GM18873 (cell line): ENCODE data around the gene LTF.
A peak's percentile ranks its signal among the peaks of the same experiment; 100 is the strongest.
"Not testable (repeated sequence)": the region's sequence is repeated elsewhere in the genome, so short reads cannot be mapped to it uniquely, and the experiment has no call there.

Source experiments
- ATAC-seq: cut with Tn5 transposase; IDR thresholded peaks from one replicate; pipeline ENCODE4 v1.9.1; 2021; ENCODE audit warnings: mild to moderate bottlenecking, moderate library complexity, moderate number of reproducible peaks; ENCODE audit not compliant: unreplicated experiment, low FRiP score

LTF gene

DNA sequence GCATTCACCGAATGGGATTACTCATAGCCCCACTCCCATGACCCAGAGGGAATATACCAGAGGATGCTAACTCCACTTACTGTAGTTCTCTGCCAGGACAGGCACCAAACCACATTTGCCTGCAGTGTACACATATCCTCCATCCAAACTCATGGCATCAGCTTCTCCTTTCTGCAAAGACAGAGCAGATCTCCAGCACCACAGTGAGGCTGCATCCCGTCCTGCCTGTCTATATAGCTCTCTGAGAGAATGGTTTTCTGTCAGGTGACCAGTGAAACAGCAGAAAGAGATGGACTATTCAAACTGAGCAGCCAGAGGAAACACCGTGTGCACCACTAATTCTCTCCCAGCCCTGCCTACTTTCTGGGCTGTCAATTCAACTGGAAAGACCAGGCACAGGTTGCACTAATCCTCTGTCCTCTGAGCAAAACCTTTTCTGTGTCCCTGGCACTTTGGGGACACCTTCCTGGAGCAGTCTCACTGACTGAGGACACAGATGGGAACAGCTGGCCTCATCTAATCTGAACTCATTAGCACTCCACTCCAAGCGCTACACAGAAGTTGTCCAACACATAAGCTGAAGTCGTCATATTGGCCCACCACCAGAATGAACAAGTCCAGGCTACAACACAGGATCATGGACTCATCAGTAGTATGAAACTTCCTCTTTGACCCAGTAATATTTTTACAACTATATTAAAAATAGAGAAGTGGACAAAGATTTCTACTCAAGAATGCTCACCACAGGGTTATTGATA is 17.3 kb downstream of the LTF start:
- ATAC-seq, result no peak

GRCh38 chr3:46442576-46443530 is 21.9 kb downstream of the LTF start:
- ATAC-seq, result no peak

DNA sequence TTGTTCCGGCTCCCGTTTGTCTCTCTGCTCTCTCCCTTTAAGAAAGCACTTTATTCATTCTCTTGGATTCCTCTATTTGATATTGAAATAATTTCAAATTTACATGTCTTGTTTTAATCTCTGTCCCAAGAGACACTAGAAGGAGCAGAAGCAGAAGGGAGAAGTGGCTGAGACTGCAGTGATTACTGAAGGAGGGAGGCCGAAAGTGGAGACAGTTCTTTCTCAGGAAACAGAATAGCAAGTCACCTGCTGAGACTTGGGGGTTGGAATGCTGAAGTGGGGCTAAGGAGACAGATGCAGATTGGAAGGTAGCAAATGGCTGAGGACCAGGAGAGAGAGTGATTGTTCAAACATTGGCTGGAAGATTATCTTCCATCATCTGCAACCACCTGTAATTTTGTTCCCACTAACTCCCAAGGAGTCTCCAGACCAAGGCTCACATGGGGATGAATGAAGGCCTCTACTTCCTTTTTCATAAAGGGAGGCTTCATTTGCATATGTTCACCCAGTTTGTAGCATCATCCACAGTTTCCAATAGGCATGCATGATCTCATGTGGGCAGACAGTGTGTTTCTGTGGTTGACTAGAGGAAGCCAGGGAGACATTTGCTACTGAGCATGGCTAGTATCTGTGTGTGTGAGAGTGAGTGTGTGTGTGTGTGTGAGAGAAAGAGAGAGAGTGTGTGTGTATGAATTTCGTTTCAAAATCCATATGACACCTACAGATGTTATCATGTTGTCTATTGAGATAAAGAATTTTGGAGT is 24.0 kb downstream of the LTF start:
- ATAC-seq, result peak; percentile 68

- no peak for ATAC-seq
These were observed 25.9 kb downstream of the LTF start for GRCh38 chr3:46438831-46439230.

GRCh38 chr3:46435081-46435726 is 29.5 kb downstream of the LTF start:
- no peak for ATAC-seq

- no peak for ATAC-seq
These were observed 30.9 kb downstream of the LTF start for GRCh38 chr3:46433841-46434240.

GRCh38 chr3:46433118-46433517 is 31.6 kb downstream of the LTF start:
- not testable (repeated sequence) for ATAC-seq

DNA sequence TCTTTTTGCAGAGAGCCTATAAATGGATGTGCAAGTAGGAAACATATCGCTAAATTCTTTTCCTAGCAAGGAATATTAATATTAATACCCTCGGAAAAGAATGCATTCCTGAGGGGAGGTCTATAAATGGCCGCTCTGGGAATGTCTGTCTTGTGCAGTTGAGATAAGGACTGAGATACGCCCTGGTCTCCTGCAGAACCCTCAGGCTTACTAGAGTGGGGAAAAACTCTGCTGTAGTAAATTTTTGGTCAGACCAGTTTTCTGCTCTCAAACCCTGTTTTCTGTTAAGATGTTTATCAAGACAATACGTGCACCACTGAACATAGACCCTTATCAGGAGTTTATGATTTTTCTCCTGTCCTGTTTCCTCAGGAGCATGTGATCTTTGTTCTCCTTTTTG is 32.8 kb downstream of the LTF start:
- not testable (repeated sequence) for ATAC-seq

GRCh38 chr3:46430879-46431278 is 33.8 kb downstream of the LTF start:
- not testable (repeated sequence) for ATAC-seq

DNA sequence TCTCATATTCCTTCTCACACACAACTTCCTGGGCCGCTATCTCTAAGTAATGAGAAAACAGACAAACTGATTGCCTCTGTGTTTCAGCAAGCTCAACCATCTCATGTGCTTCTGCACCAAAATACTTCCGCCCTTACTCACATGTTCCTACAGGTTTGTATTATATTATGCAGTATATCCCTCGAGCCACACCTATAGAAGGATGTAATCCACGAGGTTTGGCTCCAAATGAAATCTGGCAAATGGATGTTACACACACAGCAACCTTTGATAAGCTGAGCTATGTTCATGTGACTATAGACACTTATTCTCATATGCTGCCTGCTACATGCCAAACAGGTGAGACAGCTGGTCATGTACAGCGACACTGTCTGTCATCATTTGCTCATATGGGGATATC is 35.0 kb downstream of the LTF start:
- ATAC-seq, result no peak

GRCh38 chr3:46429250-46429649 is 35.5 kb downstream of the LTF start:
- no peak for ATAC-seq

- ATAC-seq, result no peak
These were observed 36.5 kb downstream of the LTF start for GRCh38 chr3:46427916-46428833.

DNA sequence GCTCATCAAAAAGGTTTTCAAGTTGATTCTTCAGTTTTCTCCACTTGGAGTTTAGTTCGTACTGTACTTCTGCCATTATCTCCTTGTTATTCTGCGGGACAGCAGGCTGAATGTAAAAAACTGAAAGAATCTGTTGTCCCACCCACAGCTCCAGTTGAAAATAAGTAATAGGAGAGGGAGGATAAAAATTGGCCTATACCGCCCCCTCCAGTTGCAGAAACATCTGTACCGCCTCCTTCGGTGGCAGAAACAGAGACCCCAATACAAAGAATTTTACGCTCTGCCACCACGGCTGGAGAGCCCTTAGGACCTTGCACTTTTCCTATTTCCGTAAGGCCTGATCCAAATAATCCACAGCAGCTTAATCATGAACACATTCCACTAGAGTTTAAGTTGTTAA is 37.3 kb downstream of the LTF start:
- not testable (repeated sequence) for ATAC-seq

- ATAC-seq, result not testable (repeated sequence)
These were observed 38.2 kb downstream of the LTF start for GRCh38 chr3:46426476-46426875.

- no peak for ATAC-seq
These were observed 41.1 kb downstream of the LTF start for GRCh38 chr3:46423588-46423987.

- no peak for ATAC-seq
These were observed 42.1 kb downstream of the LTF start for GRCh38 chr3:46422617-46423016.

GRCh38 chr3:46420931-46421330 is 43.8 kb downstream of the LTF start:
- no peak for ATAC-seq

DNA sequence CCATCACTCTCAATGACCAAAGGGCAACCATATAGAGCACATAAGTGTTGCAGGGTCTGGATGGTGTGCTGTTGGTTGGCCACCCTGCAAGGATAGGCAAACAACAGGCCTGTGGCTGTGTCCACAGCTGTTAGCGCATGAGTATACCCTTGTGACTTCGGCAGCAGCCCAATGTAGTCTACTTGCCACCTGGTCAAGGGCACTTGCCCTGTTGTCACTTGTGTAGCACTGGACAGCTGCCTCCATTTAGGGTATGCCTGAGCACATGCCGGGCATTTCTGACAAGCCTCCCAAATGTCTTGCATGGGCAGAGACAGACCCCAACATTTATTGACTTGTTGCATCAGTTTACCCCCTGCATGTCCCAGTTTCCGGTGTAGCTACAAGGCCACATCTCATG is 44.9 kb downstream of the LTF start:
- no peak for ATAC-seq
